ENCODE results near the gene DPPA5.
A peak's percentile ranks its signal among the peaks of the same experiment; 100 is the strongest.

GRCh38 chr6:73309785-73310502 lies 44.1 kb downstream of the DPPA5 start:
- peak; percentile 90 for TF ChIP-seq CTCF (IDR thresholded peaks at IDR 0.05; ENCODE audit: low read depth, low read length)
- no peak for TF ChIP-seq EZH2phosphoT487 (IDR thresholded peaks at IDR 0.05; ENCODE audit: low read depth)

Measured in OCI-LY3 (cell line).